ENCODE results near the gene SORCS2. TPM values are rescaled to one million over a fixed set of nuclear protein-coding genes. Genes with fewer than 3 reads are reported as not detected.

The SORCS2 gene
- total RNA-seq, 6 experiments from 2014 or later = 0.18 to 6.2 (median 3.1) TPM

DNA sequence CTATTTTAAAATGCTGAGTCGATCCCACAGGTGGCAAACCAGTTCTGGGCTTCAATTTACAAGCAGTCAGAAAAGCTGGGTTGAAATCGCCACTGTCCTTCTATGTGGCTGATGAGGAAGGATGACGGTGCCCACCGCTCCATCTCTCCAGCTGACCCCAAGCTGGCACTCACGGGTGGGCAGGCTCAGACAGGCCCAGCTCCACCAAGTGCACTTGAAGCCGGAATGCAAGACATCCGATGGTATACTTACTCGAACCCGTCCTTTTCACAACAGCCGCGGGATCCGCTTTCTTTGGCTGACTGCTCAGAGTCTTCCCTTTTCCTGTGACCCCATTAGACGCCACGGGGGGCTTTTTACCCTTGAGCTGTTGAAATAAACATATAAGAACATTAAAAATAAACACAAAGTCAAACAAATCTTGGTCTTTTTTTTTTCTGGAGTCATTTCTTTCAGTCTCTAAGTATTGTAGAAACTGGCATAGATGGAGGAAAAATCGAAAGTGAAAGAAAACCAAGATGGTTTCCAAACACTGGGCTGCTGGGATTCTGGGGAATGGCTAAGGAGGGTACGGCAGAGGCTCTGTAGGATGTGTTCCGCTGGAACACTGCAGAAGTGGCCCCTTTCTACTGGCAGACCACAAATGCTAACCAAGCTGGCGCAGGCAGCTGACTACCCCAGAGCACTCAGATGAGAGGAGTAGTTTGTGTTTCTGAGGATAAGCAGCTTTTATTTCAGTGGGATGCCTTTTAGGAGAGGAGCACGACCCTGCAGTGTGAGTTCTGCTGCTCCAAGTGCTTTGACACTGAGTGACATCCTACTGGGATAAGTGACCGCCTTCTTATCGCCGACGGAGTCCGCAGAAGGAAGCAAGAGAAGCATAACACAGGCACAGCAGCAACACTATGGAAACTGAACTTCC is 586.4 kb downstream of the SORCS2 start:
- H3K9me3 ChIP-seq = no peaks in the 10 kb centered on the region
- no peak for TF ChIP-seq POLR2A (IDR thresholded peaks at IDR 0.05)
- TF ChIP-seq, protein P1, sequence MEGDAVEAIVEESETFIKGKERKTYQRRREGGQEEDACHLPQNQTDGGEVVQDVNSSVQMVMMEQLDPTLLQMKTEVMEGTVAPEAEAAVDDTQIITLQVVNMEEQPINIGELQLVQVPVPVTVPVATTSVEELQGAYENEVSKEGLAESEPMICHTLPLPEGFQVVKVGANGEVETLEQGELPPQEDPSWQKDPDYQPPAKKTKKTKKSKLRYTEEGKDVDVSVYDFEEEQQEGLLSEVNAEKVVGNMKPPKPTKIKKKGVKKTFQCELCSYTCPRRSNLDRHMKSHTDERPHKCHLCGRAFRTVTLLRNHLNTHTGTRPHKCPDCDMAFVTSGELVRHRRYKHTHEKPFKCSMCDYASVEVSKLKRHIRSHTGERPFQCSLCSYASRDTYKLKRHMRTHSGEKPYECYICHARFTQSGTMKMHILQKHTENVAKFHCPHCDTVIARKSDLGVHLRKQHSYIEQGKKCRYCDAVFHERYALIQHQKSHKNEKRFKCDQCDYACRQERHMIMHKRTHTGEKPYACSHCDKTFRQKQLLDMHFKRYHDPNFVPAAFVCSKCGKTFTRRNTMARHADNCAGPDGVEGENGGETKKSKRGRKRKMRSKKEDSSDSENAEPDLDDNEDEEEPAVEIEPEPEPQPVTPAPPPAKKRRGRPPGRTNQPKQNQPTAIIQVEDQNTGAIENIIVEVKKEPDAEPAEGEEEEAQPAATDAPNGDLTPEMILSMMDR (IDR thresholded peaks at IDR 0.05) = no peak
- intact Hi-C loops (cut with DNase I) = no loop called here
- no peaks in the 10 kb centered on the region for H3K4me1 ChIP-seq
- H3K27me3 ChIP-seq = no peaks in the 10 kb centered on the region
- H3K36me3 ChIP-seq = no peaks in the 10 kb centered on the region
- H3K4me3 ChIP-seq = no peak overlapping the region
- ATAC-seq (peak in 3 of 4 donors; percentile 28 to 45 (median 36)), DNase-seq (peak in 1 of 3 donors; percentile 40)
- WGBS (ENCODE audit: insufficient coverage, low coverage, low lambda C conversion rate, missing lambda C conversion rate) = 64% methylated on average over 18 of the region's 24 CpGs
- peak overlapping the region in 2 of 3 donors; percentile 6 for H3K27ac ChIP-seq

DNA sequence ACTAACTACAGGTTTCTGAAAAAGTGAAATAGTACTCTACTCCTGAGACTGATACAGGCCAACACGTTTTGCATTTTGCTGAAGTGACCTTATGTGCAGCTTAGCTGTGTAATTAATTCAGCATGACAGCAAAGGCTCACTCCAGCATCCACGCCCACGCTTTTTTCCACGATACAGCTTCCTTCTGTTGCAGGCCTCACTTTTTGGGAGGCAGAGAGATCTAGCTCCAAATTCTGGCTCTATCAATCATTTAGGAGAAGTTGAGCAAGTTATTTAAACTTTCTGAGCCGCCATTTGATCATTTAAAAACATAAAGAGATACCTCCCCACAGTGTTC is 587.1 kb downstream of the SORCS2 start:
- Histone ChIP-seq H3K9me3 (no peaks in the 10 kb centered on the region), H3K36me3 (no peaks in the 10 kb centered on the region), H3K27me3 (no peaks in the 10 kb centered on the region), H3K27ac (no peak overlapping the region), H3K4me1 (no peaks in the 10 kb centered on the region), H3K4me3 (no peak overlapping the region)
- TF ChIP-seq POLR2A (IDR thresholded peaks at IDR 0.05) = no peak
- TF ChIP-seq, protein P1 (IDR thresholded peaks at IDR 0.05) = no peak
- ATAC-seq (peak in 1 of 4 donors; percentile 31), DNase-seq (no peak)
- intact Hi-C loops (cut with DNase I) = no loop called here
- WGBS (ENCODE audit: insufficient coverage, low coverage, low lambda C conversion rate, missing lambda C conversion rate) = 73% methylated on average over 5 of the region's 5 CpGs

DNA sequence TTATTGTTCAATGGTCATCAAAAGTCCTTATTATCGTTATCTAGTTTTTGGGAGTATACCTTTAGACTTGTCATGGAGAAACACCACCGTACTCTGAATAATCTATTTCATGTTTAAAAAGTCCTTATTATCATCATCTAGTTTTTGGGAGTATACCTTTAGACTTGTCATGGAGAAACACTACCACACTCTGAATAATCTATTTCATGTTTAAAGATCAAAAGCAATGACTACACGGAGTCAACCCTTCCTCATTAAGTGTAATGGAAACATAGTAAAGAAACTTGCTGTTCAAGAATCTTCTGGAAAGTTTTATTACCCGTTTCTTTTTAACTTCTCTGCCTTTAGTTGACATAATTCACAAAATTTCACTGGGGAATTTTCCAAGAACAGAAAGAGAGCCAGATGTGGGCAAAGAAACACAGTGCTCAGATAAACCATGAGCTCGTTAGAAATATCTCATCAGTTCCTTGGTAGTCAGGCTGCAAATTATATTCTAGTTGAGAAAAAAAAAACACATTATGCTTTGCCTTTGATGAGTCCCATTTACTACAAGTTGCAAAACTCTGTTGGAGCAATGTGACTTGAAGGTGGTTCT is 588.5 kb downstream of the SORCS2 start:
- H3K36me3 ChIP-seq = no peaks in the 10 kb centered on the region

DNA sequence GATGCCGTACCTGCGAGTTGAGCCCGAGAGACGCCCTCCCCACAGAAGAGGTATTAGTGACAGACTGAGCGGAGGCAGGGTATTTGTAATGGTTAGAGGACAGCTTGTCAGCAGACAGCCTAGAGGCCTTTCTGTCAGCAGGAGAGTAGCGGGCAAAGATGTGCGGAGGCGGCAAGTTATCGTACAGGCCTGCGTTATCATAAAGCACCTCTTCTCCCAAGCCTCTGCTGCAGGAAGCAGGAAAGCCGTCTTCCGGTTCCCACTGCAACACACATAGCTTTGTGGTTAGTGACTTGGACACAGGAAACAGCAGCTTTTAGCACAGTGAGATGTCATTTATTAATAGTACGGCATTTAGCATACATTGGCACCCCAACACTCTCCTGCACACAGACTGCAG is 589.0 kb downstream of the SORCS2 start:
- H3K4me1 ChIP-seq = no peaks in the 10 kb centered on the region
- peak; percentile 74 to 82 (median 78) for ATAC-seq
- WGBS (ENCODE audit: insufficient coverage, low coverage, low lambda C conversion rate, missing lambda C conversion rate) = 46% methylated on average over 12 of the region's 13 CpGs
- intact Hi-C loops (cut with DNase I) = no loop called here
- H3K27ac ChIP-seq = no peak overlapping the region
- no peaks in the 10 kb centered on the region for H3K9me3 ChIP-seq
- no peak overlapping the region for H3K4me3 ChIP-seq
- no peak for TF ChIP-seq POLR2A (IDR thresholded peaks at IDR 0.05)
- TF ChIP-seq, protein P1 (IDR thresholded peaks at IDR 0.05) = no peak
- no peaks in the 10 kb centered on the region for H3K36me3 ChIP-seq
- peak in 1 of 3 donors; percentile 46 for DNase-seq
- no peaks in the 10 kb centered on the region for H3K27me3 ChIP-seq

More for the DNA sequence above, 588.5 kb downstream of the SORCS2 start:
- no peaks in the 10 kb centered on the region for H3K9me3 ChIP-seq
- intact Hi-C loops (cut with DNase I) = no loop called here
- H3K27ac ChIP-seq = no peak overlapping the region
- DNase-seq (no peak), ATAC-seq (no peak)
- H3K4me3 ChIP-seq = no peak overlapping the region
- H3K4me1 ChIP-seq = no peaks in the 10 kb centered on the region
- TF ChIP-seq, protein P1 (IDR thresholded peaks at IDR 0.05) = no peak
- TF ChIP-seq POLR2A (IDR thresholded peaks at IDR 0.05) = no peak
- no peaks in the 10 kb centered on the region for H3K27me3 ChIP-seq
- WGBS (ENCODE audit: insufficient coverage, low coverage, low lambda C conversion rate, missing lambda C conversion rate) = 65% methylated on average over 5 of the region's 5 CpGs

Data from right lobe of liver (tissue), 6 donors.